PC-3 (cell line): Measurements from ENCODE around the gene PHTF2.

Source experiments
- CTCF ChIP-seq: fragments of 300-600 bp; sonication (generic); conservative IDR thresholded peaks from 2 replicates; pipeline ENCODE4 v1.5.1; 2017; ENCODE audit warnings: antibody characterized with exemption, low read depth, mild to moderate bottlenecking, low read length
- EZH2phosphoT487 ChIP-seq: fragments of 300-600 bp; sonication (generic); IDR thresholded peaks from 2 replicates; pipeline ENCODE4 v1.6.1; 2018; ENCODE audit warnings: mild to moderate bottlenecking, antibody characterized with exemption, low read length, borderline replicate concordance

GRCh38 chr7:77825131-77825530, 26.6 kb downstream of the PHTF2 start:
- TF ChIP-seq EZH2phosphoT487 (no peak), CTCF (no peak)
